GM13976 (cell line): ENCODE measurements around the gene FITM2.
"Not testable (repeated sequence)": the region's sequence is repeated elsewhere in the genome, so short reads cannot be mapped to it uniquely, and the experiment has no call there.

Source experiments
- DNase-seq: peaks from one replicate; pipeline ENCODE4 v3.0.0; 2012; ENCODE audit warnings: low spot score
- in situ Hi-C: fragments of 300-500 bp; cut with MboI; formaldehyde crosslinking; loops from one replicate; pipeline ENCODE4 v1.12.0; 2022; ENCODE audit warnings: low sequenced_read_pairs, mixed read lengths, inconsistent platforms; ENCODE audit not compliant: unreplicated experiment
- TF ChIP-seq, protein P1 (sequence below): IDR thresholded peaks from 2 replicates; pipeline ENCODE4 v1.5.1; 2012; ENCODE audit warnings: borderline replicate concordance, mild to moderate bottlenecking; ENCODE audit not compliant: insufficient read depth; ENCODE audit errors: extremely low read depth, missing control alignments, control extremely low read depth

The FITM2 gene

DNA sequence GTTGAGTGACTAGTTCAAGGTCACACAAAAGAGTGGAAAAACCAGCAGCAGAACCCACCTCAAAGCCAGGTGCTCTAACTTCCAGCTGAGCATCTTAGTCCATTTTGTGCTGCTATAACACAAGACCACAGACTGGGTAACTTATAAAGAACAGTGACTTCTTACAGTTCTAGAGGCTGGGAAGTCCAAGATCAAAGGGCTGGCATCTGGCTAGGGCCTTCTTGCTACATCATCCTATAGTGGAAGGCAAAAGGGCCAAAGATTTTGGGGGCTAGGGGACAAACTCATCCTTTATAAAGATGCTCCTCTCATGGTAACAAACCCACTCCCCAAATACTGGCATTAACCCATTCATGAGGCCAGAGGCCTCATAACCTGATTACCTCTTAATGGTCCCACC, 9.7 kb downstream of the FITM2 start:
- TF ChIP-seq, protein P1, sequence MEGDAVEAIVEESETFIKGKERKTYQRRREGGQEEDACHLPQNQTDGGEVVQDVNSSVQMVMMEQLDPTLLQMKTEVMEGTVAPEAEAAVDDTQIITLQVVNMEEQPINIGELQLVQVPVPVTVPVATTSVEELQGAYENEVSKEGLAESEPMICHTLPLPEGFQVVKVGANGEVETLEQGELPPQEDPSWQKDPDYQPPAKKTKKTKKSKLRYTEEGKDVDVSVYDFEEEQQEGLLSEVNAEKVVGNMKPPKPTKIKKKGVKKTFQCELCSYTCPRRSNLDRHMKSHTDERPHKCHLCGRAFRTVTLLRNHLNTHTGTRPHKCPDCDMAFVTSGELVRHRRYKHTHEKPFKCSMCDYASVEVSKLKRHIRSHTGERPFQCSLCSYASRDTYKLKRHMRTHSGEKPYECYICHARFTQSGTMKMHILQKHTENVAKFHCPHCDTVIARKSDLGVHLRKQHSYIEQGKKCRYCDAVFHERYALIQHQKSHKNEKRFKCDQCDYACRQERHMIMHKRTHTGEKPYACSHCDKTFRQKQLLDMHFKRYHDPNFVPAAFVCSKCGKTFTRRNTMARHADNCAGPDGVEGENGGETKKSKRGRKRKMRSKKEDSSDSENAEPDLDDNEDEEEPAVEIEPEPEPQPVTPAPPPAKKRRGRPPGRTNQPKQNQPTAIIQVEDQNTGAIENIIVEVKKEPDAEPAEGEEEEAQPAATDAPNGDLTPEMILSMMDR = no peak
- DNase-seq = no peak
- in situ Hi-C loops = no loop called here

DNA sequence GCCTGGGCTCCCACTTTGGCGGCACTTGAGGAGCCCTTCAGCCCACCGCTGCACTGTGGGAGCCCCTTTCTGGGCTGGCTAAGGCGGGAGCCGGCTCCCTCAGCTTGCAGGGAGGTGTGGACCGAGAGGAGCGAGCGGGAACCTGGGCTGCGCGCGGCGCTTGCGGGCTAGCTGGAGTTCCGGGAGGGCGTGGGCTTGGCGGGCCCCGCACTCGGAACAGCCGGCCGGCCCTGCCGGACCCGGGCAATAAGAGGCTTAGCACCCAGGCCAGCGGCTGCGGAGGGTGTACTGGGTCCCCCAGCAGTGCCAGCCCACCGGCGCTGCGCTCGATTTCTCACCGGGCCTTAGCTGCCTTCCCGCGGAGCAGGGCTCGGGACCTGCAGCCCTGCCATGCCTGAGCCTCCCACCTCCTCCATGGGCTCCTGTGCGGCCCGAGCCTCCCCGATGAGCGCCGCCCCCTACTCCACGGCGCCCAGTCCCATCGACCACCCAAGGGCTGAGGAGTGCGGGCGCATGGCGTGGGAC, 11.9 kb downstream of the FITM2 start:
- DNase-seq, in situ Hi-C loops: not testable (repeated sequence)

GRCh38 chr20:44297721-44298120, 13.3 kb downstream of the FITM2 start:
- no peak for DNase-seq
- TF ChIP-seq, protein P1 = no peak
- in situ Hi-C loops = no loop called here

- no peak for DNase-seq
- TF ChIP-seq, protein P1 = no peak
- in situ Hi-C loops = no loop called here
Measured at GRCh38 chr20:44296011-44296410, 15.0 kb downstream of the FITM2 start.

DNA sequence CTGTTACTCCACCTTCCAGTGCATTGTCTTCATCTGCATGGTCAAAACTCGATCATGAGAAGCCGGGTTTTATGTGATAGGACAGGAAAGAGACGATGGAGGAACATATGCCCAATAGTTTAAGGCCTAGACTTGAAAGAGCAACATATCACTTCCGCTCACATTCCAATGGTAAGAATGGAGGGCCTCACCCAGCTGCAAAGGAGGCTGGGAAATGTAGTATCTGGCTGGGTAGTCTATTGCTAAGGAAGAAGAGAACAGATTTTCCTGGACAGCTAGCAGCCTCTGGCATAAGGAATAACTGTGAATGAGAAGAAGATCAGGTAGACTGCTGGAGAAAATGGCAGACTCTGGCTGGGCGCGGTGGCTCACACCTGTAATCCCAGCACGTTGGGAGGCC, 19.2 kb downstream of the FITM2 start:
- TF ChIP-seq, protein P1 = no peak
- no peak for DNase-seq
- in situ Hi-C loops = no loop called here

GRCh38 chr20:44288252-44288651, 22.8 kb downstream of the FITM2 start:
- TF ChIP-seq, protein P1 = no peak
- no peak for DNase-seq
- in situ Hi-C loops = no loop called here

DNA sequence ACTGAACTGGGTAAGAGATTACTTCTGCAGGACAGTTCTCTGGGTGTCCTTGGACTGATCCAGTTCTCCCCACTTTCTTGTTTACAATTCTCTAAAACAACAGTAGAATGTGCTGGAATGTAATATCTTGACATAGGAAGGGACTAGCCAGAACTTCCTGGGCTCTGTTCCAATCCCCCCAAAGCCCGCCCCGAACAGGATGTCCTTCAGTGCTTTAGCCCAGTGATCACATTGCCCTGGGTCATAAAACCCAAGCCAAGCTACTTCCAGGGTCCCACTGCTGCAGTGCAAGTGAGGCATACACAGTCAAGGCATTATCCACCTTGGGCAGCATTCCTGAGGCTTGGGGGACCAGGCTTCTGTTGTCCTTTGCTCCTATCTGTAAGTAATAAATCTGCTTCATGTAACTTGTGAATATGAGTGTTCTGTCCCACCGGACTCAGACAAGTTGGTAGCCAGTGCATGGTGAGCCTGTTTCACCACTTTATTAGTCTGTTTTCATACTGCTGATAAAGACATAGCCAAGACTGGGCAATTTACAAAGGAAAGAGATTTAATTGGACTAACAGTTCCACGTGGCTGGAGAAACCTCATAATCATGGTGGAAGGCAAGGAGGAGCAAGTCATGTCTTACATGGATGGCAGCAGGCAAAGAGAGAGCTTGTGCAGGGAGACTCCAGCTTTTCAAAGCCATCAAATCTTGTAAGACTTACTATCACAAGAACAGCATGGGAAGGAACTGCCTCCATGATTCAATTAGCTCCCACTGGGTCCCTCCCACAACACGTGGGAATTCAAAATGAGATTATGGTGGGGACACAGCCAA, 23.5 kb downstream of the FITM2 start:
- no peak for DNase-seq
- TF ChIP-seq, protein P1 = no peak
- in situ Hi-C loops = no loop called here
